Mesothelial cell of epicardium (in vitro differentiated cells): Measurements from ENCODE around the gene MGRN1. TPM values are rescaled to one million over a fixed set of nuclear protein-coding genes. Genes with fewer than 3 reads are reported as not detected.

Experiments
- DNase-seq, 2 experiments: peaks; one replicate each; pipeline ENCODE4 v3.0.0; 2021; ENCODE audit warnings: low spot score in 2 of 2; ENCODE audit not compliant: unreplicated experiment in 2 of 2
- H3K27ac Mint-ChIP-seq: 2 replicates; pipeline ENCODE4 v1.8.0; 2021; ENCODE audit warnings: mixed read lengths
- H3K27me3 Mint-ChIP-seq: 2 replicates; pipeline ENCODE4 v1.8.0; 2021; ENCODE audit warnings: low read depth, mixed read lengths
- H3K36me3 Mint-ChIP-seq: 2 replicates; pipeline ENCODE4 v1.8.0; 2021; ENCODE audit warnings: mixed read lengths
- H3K4me1 Mint-ChIP-seq: 2 replicates; pipeline ENCODE4 v1.8.0; 2021; ENCODE audit warnings: mixed read lengths
- H3K4me3 Mint-ChIP-seq: 2 replicates; pipeline ENCODE4 v1.8.0; 2021; ENCODE audit warnings: mild to moderate bottlenecking, moderate library complexity, mixed read lengths
- H3K9me3 Mint-ChIP-seq: 2 replicates; pipeline ENCODE4 v1.8.0; 2021; ENCODE audit warnings: mixed read lengths
- total RNA-seq: library from RNA; stranded (reverse); gene quantifications from 3 replicates; pipeline ENCODE4 v1.2.1, GENCODE V29; 2021
- TF ChIP-seq, protein P1 (sequence below): fragments of 200-600 bp; sonication (generic); IDR thresholded peaks from one replicate; pipeline ENCODE4 v1.5.0; 2021; ENCODE audit warnings: antibody characterized with exemption; ENCODE audit not compliant: unreplicated experiment

MGRN1 gene
- total RNA-seq, 1 donor from 2014 or later, result 110 TPM

DNA sequence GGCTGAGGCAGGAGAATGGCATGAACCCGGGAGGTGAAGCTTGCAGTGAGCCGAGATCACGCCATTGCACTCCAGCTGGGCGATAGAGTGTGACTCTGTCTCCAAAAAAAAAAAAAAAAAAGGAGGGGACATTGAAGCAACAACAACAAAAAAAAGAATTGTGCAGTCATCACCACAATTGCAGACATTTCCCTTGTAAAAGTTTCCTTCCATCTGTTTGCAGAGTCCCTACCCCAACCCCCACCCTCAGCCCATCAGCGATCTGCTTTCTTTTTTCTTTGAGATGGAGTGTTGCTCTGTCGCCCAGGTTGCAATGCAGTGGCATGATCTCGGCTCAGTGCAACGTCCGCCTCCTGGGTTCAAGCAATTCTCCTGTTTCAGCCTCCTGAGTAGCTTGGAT lies 3.7 kb downstream of the MGRN1 start:
- Mint-ChIP-seq H3K4me1 (peaks cover 20% of the 10 kb centered on the region), H3K27me3 (no peaks in the 10 kb centered on the region), H3K9me3 (peaks cover 6% of the 10 kb centered on the region), H3K4me3 (no peak overlapping the region), H3K27ac (no peak overlapping the region), H3K36me3 (peaks cover 16% of the 10 kb centered on the region)
- TF ChIP-seq, protein P1, sequence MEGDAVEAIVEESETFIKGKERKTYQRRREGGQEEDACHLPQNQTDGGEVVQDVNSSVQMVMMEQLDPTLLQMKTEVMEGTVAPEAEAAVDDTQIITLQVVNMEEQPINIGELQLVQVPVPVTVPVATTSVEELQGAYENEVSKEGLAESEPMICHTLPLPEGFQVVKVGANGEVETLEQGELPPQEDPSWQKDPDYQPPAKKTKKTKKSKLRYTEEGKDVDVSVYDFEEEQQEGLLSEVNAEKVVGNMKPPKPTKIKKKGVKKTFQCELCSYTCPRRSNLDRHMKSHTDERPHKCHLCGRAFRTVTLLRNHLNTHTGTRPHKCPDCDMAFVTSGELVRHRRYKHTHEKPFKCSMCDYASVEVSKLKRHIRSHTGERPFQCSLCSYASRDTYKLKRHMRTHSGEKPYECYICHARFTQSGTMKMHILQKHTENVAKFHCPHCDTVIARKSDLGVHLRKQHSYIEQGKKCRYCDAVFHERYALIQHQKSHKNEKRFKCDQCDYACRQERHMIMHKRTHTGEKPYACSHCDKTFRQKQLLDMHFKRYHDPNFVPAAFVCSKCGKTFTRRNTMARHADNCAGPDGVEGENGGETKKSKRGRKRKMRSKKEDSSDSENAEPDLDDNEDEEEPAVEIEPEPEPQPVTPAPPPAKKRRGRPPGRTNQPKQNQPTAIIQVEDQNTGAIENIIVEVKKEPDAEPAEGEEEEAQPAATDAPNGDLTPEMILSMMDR, result no peak
- no peak for DNase-seq

DNA sequence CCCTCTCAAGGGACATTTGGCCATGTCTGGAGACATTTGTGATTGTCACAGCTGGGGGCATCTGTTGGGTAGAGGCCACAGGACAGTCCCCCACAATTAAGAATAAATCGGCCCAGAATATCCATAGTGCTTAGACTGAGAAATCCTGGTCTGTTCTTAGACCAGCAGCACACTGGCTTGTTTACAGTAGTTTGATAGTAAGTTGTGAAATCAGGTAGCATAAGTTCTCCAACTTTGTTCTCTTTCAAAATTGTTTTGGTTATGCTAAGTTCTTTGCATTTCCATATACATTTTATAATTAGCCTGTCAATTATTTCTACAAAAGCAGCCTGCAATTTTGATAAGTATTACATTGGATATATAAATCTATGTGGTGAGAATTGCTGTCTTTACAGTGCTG lies 6.8 kb downstream of the MGRN1 start:
- no peak overlapping the region for H3K4me3 Mint-ChIP-seq
- H3K27me3 Mint-ChIP-seq, result no peaks in the 10 kb centered on the region
- H3K4me1 Mint-ChIP-seq, result peaks cover 8% of the 10 kb centered on the region
- no peak overlapping the region for H3K27ac Mint-ChIP-seq
- no peak for DNase-seq
- TF ChIP-seq, protein P1, result no peak
- H3K36me3 Mint-ChIP-seq, result peaks cover 20% of the 10 kb centered on the region
- peaks cover 6% of the 10 kb centered on the region for H3K9me3 Mint-ChIP-seq

- TF ChIP-seq, protein P1, result no peak
- no peak for DNase-seq
- Mint-ChIP-seq H3K27ac (no peak overlapping the region), H3K4me1 (no peaks in the 10 kb centered on the region), H3K27me3 (no peaks in the 10 kb centered on the region), H3K4me3 (no peak overlapping the region), H3K9me3 (peaks cover 6% of the 10 kb centered on the region), H3K36me3 (peaks cover 20% of the 10 kb centered on the region)
Measured at GRCh38 chr16:4633910-4634635, 9.4 kb downstream of the MGRN1 start.

DNA sequence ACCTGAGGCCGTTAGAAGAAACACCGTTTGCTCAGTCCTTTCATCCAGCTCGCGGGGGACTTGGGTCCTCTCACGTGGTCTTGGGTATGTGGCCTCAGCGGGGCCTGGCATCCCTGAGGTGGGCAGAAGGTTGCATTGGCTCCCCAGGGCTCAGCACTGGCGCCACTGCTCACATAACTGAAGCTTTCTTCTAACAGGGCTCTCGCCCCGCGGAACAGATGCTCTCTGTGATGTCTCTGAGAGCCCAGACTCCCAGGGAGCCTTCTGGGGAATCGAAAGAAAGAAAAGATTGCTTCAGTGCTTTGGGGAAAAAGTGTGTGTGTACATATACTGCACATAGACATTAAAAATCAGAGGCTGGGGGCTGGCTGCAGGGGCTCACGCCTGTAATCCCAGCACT lies 10.1 kb downstream of the MGRN1 start:
- H3K4me1 Mint-ChIP-seq, result no peaks in the 10 kb centered on the region
- no peak overlapping the region for H3K4me3 Mint-ChIP-seq
- H3K9me3 Mint-ChIP-seq, result peaks cover 6% of the 10 kb centered on the region
- peaks cover 17% of the 10 kb centered on the region for H3K36me3 Mint-ChIP-seq
- TF ChIP-seq, protein P1, result no peak
- H3K27me3 Mint-ChIP-seq, result no peaks in the 10 kb centered on the region
- no peak overlapping the region for H3K27ac Mint-ChIP-seq
- no peak for DNase-seq

- Mint-ChIP-seq H3K4me3 (no peak overlapping the region), H3K9me3 (peaks cover 3% of the 10 kb centered on the region), H3K27me3 (no peaks in the 10 kb centered on the region), H3K4me1 (no peaks in the 10 kb centered on the region), H3K27ac (no peak overlapping the region), H3K36me3 (peaks cover 13% of the 10 kb centered on the region)
- TF ChIP-seq, protein P1, result no peak
- no peak for DNase-seq
Measured at GRCh38 chr16:4636196-4636595, 11.6 kb downstream of the MGRN1 start.
